Right kidney (tissue), 1 donor: ENCODE measurements around the gene ZNF394.

ENCODE experiments used
- DNase-seq: peaks from one replicate; pipeline ENCODE4 v3.0.0-alpha.2; 2016

The ZNF394 gene

DNA sequence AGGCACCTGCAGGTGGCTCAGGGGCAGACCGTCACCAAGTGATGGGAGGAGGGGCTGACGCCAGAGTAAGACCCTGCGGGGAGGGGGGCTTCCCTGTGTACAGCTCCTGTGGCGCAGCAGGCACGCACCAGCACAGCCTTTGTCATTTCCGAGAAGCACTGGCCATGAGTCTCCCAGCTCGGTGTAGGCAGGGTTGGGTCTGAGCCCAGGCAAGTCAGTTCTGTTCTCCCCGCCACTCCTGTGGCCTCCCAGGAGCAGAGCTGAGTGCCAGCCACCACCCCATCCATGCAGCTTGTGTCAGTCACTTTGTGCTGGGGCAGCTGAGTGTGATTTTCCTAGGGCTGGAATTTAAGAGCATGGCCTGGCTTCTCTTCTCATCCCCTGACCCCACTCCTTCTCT, 48.1 kb downstream of the ZNF394 start:
- no peak for DNase-seq

DNA sequence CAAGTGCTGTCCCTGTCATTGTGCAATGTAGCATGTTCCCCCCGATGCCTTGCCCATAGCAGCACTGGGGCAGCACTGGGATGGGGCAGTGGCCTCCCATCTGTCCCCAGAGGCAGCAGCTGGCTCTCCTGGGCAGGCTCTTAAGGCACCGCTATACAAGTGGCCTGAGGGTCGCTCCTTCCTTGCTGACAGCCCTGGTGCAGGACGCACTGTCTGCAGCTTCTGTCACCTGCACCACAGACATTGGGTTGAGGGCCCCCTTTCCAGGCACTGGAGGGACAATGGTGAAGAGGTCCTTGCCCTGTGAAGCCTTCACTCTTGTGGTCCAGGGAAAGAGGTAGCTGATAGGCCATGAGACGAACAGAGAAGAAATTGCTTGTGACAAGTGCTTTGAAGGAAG, 50.8 kb downstream of the ZNF394 start:
- no peak for DNase-seq

- DNase-seq, result no peak
Observed at GRCh38 chr7:99448855-99449254, 51.2 kb downstream of the ZNF394 start.

GRCh38 chr7:99447943-99448342, 52.1 kb downstream of the ZNF394 start:
- no peak for DNase-seq

GRCh38 chr7:99446096-99446495, 54.0 kb downstream of the ZNF394 start:
- no peak for DNase-seq
